ENCODE data around the gene TMEM182.

GRCh38 chr2:102749938-102750337 lies 11.9 kb upstream of the TMEM182 start:
- no peak for TF ChIP-seq POLR2A (IDR thresholded peaks at IDR 0.05; ENCODE audit: low read depth, low read length)
- peak; percentile 68 for TF ChIP-seq SPI1 (IDR thresholded peaks at IDR 0.05; ENCODE audit: low read depth, low read length)
- TF ChIP-seq TAF1 (IDR thresholded peaks at IDR 0.05; ENCODE audit: low read depth, low read length), result no peak
- TF ChIP-seq POLR2AphosphoS5 (IDR thresholded peaks at IDR 0.05; ENCODE audit: low read depth, low read length), result no peak
- TF ChIP-seq POU2F2 (IDR thresholded peaks at IDR 0.05; ENCODE audit: low read depth, low read length), result no peak

Measured in GM12891 (cell line).